Neural cell (in vitro differentiated cells): ENCODE measurements around the gene LY6G5C. TPM values are rescaled to one million over a fixed set of nuclear protein-coding genes. Genes with fewer than 3 reads are reported as not detected.

ENCODE experiments used
- H2AFZ ChIP-seq: fragments of 200-600, 300-800 bp; sonication (generic), shearing (Covaris generic); 2 replicates; pipeline ENCODE4 v1.6.0; 2014; ENCODE audit warnings: low read depth, mild to moderate bottlenecking, antibody characterized with exemption, low read length, moderate library complexity
- H3F3A ChIP-seq: fragments of 200-600 bp; shearing (Covaris generic); 2 replicates; pipeline ENCODE4 v1.6.1; 2016; ENCODE audit warnings: mild to moderate bottlenecking, moderate library complexity, mixed read lengths, antibody characterized with exemption, low read length; ENCODE audit not compliant: insufficient read depth, poor library complexity, severe bottlenecking
- H3K27ac ChIP-seq: fragments of 200-600, 300-800 bp; sonication (generic), shearing (Covaris generic); 2 replicates; pipeline ENCODE4 v1.5.1; 2014; ENCODE audit warnings: mild to moderate bottlenecking, low read length, moderate library complexity
- H3K27me3 ChIP-seq: fragments of 300-800, 200-600 bp; sonication (generic), shearing (Covaris generic); 2 replicates; pipeline ENCODE4 v1.6.0; 2014; ENCODE audit warnings: mild to moderate bottlenecking, low read depth, low read length, moderate library complexity; ENCODE audit not compliant: insufficient read depth
- H3K36me3 ChIP-seq: fragments of 300-800, 200-600 bp; sonication (generic), shearing (Covaris generic); 2 replicates; pipeline ENCODE4 v1.5.1; 2014; ENCODE audit warnings: mild to moderate bottlenecking, antibody characterized with exemption, low read length, moderate library complexity; ENCODE audit not compliant: insufficient read depth
- H3K4me2 ChIP-seq: fragments of 300-800, 200-600 bp; sonication (generic), shearing (Covaris generic); 2 replicates; pipeline ENCODE4 v1.6.0; 2014; ENCODE audit warnings: mild to moderate bottlenecking, low read length
- H3K4me3 ChIP-seq: fragments of 300-800, 200-600 bp; sonication (generic), shearing (Covaris generic); 2 replicates; pipeline ENCODE4 v1.5.1; 2014; ENCODE audit warnings: mild to moderate bottlenecking, low read length, moderate library complexity
- H3K79me2 ChIP-seq: fragments of 200-600 bp; shearing (Covaris generic); replicated peaks from 2 replicates; pipeline ENCODE4 v1.6.0; 2014; ENCODE audit warnings: mild to moderate bottlenecking, low read length, moderate library complexity; ENCODE audit not compliant: insufficient read depth
- H3K9ac ChIP-seq: fragments of 300-800, 200-600 bp; sonication (generic), shearing (Covaris generic); 2 replicates; pipeline ENCODE4 v1.6.1; 2016; ENCODE audit warnings: mild to moderate bottlenecking, low read length, mixed read lengths
- H3K9me2 ChIP-seq: fragments of 200-600 bp; shearing (Covaris generic); 2 replicates; pipeline ENCODE4 v1.6.1; 2016; ENCODE audit warnings: mild to moderate bottlenecking, low read length, mixed read lengths; ENCODE audit not compliant: insufficient read depth
- H3K9me3 ChIP-seq: fragments of 200-600, 300-800 bp; sonication (generic), shearing (Covaris generic); 2 replicates; pipeline ENCODE4 v1.6.1; 2016; ENCODE audit warnings: mild to moderate bottlenecking, mixed run types, low read length, moderate library complexity, mixed read lengths
- H4K20me1 ChIP-seq: fragments of 200-600 bp; shearing (Covaris generic); 2 replicates; pipeline ENCODE4 v1.6.1; 2016; ENCODE audit warnings: mild to moderate bottlenecking, mixed run types; ENCODE audit not compliant: insufficient read depth
- CTCF ChIP-seq: fragments of 450-650 bp; IDR thresholded peaks from 2 replicates; pipeline ENCODE4 v1.5.1; 2014; ENCODE audit warnings: antibody characterized with exemption, mild to moderate bottlenecking, moderate library complexity; ENCODE audit not compliant: poor library complexity, severe bottlenecking
- EP300 ChIP-seq: fragments of 450-650 bp; conservative IDR thresholded peaks from 2 replicates; pipeline ENCODE4 v1.6.1; 2014; ENCODE audit warnings: antibody characterized with exemption, mild to moderate bottlenecking, moderate library complexity; ENCODE audit not compliant: poor library complexity, severe bottlenecking
- EZH2 ChIP-seq: fragments of 200-600, 300-800 bp; shearing (Covaris generic), sonication (generic); IDR thresholded peaks from 2 replicates; pipeline ENCODE4 v1.6.1; 2014; ENCODE audit warnings: antibody characterized with exemption, low read length, borderline replicate concordance, mild to moderate bottlenecking; ENCODE audit not compliant: insufficient read depth, poor library complexity, severe bottlenecking
- MXI1 ChIP-seq: fragments of 450-650 bp; conservative IDR thresholded peaks from 2 replicates; pipeline ENCODE4 v1.6.1; 2014; ENCODE audit warnings: antibody characterized with exemption, mild to moderate bottlenecking; ENCODE audit not compliant: poor library complexity, severe bottlenecking
- POLR2AphosphoS5 ChIP-seq: IDR thresholded peaks from 2 replicates; pipeline ENCODE4 v1.6.1; 2012
- RAD21 ChIP-seq: fragments of 450-650 bp; conservative IDR thresholded peaks from 2 replicates; pipeline ENCODE4 v1.6.1; 2014; ENCODE audit warnings: antibody characterized with exemption, mild to moderate bottlenecking, moderate library complexity
- REST ChIP-seq: IDR thresholded peaks from 2 replicates; pipeline ENCODE4 v1.6.1; 2012; ENCODE audit warnings: borderline replicate concordance
- SMC3 ChIP-seq: fragments of 450-650 bp; conservative IDR thresholded peaks from 2 replicates; pipeline ENCODE4 v1.6.1; 2014; ENCODE audit warnings: antibody characterized with exemption, mild to moderate bottlenecking, moderate library complexity; ENCODE audit not compliant: poor library complexity
- TAF1 ChIP-seq: IDR thresholded peaks from 2 replicates; pipeline ENCODE4 v1.6.1; 2012; ENCODE audit warnings: low read depth
- polyA plus RNA-seq: library from polyadenylated mRNA; depleted of rRNA; stranded (reverse); fragments of >200 nt; gene quantifications from 2 replicates; pipeline ENCODE4 v1.2.3, GENCODE V29; 2014

The LY6G5C gene
- polyA plus RNA-seq, 1 donor from 2014 or later = 13.4 TPM

GRCh38 chr6:31701666-31702404 lies 21.0 kb upstream of the LY6G5C start:
- H3K4me3 ChIP-seq = peak overlapping the region; percentile 84
- peak overlapping the region; percentile 88 for H2AFZ ChIP-seq
- TF ChIP-seq EP300 (no peak), MXI1 (no peak), SMC3 (no peak), EZH2 (no peak), REST (no peak), RAD21 (no peak), CTCF (no peak), POLR2AphosphoS5 (no peak), TAF1 (no peak)
- H3K36me3 ChIP-seq = no peaks in the 10 kb centered on the region
- H3F3A ChIP-seq = no peaks in the 10 kb centered on the region
- no peaks in the 10 kb centered on the region for H4K20me1 ChIP-seq
- no peaks in the 10 kb centered on the region for H3K9me2 ChIP-seq
- peak overlapping the region; percentile 93 for H3K9ac ChIP-seq
- peak overlapping the region; percentile 96 for H3K4me2 ChIP-seq
- H3K9me3 ChIP-seq = no peaks in the 10 kb centered on the region
- peak overlapping the region; percentile 95 for H3K27ac ChIP-seq
- H3K27me3 ChIP-seq = no peaks in the 10 kb centered on the region
- peaks cover 26% of the 10 kb centered on the region for H3K79me2 ChIP-seq

GRCh38 chr6:31700740-31701401 lies 20.0 kb upstream of the LY6G5C start:
- Histone ChIP-seq H2AFZ (no peak overlapping the region), H3K27me3 (no peaks in the 10 kb centered on the region), H3K4me3 (peak overlapping the region; percentile 84), H3K36me3 (no peaks in the 10 kb centered on the region), H3F3A (no peaks in the 10 kb centered on the region), H3K9ac (peak overlapping the region; percentile 93), H3K9me3 (no peaks in the 10 kb centered on the region), H3K79me2 (peaks cover 26% of the 10 kb centered on the region), H3K27ac (no peak overlapping the region), H3K4me2 (peak overlapping the region; percentile 96), H3K9me2 (no peaks in the 10 kb centered on the region), H4K20me1 (no peaks in the 10 kb centered on the region)
- no peak for TF ChIP-seq MXI1
- TF ChIP-seq RAD21 = no peak
- TF ChIP-seq REST = no peak
